HUES6 (cell line): ENCODE data around the gene PSMC3IP.
"Not testable (repeated sequence)": the region's sequence is repeated elsewhere in the genome, so short reads cannot be mapped to it uniquely, and the experiment has no call there.

ENCODE experiments used
- H3K27ac ChIP-seq: 2 replicates; pipeline ENCODE4 v1.7.0; 2013; ENCODE audit warnings: low read depth, mild to moderate bottlenecking, low read length, inconsistent platforms
- H3K27me3 ChIP-seq: 2 replicates; pipeline ENCODE4 v1.6.1; 2013; ENCODE audit warnings: low read length; ENCODE audit not compliant: control insufficient read depth, insufficient read depth
- H3K36me3 ChIP-seq: 2 replicates; pipeline ENCODE4 v1.6.1; 2013; ENCODE audit warnings: low read length; ENCODE audit not compliant: control insufficient read depth, insufficient read depth
- H3K4me1 ChIP-seq: 2 replicates; pipeline ENCODE4 v1.6.1; 2013; ENCODE audit warnings: low read length; ENCODE audit not compliant: control insufficient read depth, insufficient read depth
- H3K4me3 ChIP-seq: 2 replicates; pipeline ENCODE4 v1.5.1; 2013; ENCODE audit warnings: low read depth, low read length
- H3K9ac ChIP-seq: one replicate; pipeline ENCODE4 v1.6.1; 2013; ENCODE audit warnings: mild to moderate bottlenecking, low read length
- H3K9me3 ChIP-seq: 2 replicates; pipeline ENCODE4 v1.6.1; 2013; ENCODE audit warnings: low read depth, low read length; ENCODE audit not compliant: control insufficient read depth, insufficient read depth

PSMC3IP gene

DNA sequence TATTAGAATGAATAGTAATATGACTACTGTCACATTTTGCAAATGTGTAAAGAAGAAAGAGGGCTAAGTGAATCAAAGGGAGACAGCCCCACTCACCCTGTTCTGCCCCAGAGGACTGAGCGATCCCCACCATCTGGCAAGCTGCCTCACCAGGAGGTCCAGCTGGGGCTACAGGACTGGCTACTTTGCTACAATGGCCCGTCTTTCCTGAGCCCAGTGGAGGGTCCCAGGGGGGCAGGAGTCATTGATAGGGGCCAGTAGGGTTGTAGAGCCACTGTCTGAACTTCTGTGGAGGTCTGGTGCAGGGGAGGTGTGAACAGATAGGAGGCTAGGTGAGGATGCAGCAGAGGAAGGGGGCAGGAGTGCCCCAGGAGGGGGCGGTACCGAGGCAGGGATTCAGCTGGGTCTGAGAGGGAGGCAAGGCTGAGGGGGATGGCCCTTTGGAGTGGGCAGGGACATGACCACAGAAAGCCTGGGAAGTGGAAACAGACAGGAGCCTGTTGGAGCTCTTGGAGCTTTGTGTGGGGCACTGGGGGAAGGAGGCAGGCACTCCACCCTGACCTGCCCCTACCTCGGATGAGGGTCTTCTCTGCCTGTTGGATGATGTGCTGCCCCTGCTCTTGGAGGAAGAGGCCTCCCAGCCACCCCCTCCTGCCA, 21.4 kb downstream of the PSMC3IP start:
- H3K36me3 ChIP-seq, H3K4me3 ChIP-seq, H3K9ac ChIP-seq, H3K9me3 ChIP-seq, H3K27ac ChIP-seq, H3K27me3 ChIP-seq: not testable (repeated sequence)
- peaks cover 16% of the 10 kb centered on the region for H3K4me1 ChIP-seq

DNA sequence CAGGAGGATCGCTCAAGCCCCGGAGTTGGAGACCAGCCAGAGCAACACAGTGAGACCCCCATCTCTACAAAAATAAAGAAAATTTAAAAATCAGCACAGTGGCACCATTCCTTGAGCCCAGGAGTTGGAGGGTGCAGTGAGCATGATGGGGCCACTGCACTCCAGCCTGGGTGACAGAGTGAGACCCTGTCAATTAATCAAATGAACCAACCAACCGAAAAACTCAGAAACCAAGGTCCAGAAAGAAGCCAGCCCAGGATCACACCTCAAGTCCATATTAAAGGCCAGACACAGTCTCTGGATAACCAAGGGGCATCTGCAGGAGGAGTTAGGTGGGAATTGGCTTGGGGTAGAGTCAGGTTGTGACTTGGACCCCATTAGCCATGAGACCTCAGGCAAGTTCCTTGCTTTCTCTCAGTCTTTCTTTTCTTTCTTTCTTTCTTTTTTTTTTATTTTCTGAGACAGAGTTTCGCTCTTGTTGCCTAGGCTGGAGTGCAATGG, 22.4 kb downstream of the PSMC3IP start:
- Histone ChIP-seq H3K36me3 (no peaks in the 10 kb centered on the region), H3K4me1 (peaks cover 16% of the 10 kb centered on the region), H3K9ac (peak overlapping the region; percentile 81), H3K4me3 (peak overlapping the region; percentile 95), H3K27me3 (no peaks in the 10 kb centered on the region), H3K9me3 (no peaks in the 10 kb centered on the region), H3K27ac (0 out of 2 replicates have a peak overlapping the region, but pooled peaks have one; percentile 24)

DNA sequence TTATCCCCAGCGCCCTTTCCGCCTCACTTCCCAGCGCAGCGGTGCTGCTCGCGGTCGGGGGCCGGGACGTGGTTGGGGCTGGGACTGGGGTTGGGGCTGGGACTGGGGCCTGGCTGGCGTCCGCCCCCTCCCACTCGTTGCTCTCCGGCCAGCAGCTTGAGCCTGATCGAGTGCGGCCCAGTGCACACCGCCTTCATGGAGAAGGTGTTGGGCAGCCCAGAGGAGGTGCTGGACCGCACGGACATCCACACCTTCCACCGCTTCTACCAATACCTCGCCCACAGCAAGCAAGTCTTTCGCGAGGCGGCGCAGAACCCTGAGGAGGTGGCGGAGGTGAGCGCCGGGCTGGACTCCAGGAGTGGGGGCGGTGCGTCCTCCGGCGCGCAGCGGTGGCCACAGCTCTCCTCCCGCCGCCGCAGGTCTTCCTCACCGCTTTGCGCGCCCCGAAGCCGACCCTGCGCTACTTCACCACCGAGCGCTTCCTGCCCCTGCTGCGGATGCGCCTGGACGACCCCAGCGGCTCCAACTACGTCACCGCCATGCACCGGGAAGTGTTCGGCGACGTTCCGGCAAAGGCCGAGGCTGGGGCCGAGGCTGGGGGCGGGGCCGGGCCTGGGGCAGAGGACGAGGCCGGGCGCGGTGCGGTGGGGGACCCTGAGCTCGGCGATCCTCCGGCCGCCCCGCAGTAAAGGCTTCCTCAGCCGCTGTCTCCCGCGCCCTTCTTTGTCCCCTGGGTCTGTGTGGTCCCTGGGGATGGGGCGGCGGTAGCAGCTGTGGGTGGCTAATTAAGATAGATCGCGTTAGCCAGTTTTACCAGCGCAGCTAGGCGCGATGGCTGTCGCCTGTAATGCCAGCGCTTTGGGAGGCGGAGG, 23.0 kb downstream of the PSMC3IP start:
- Histone ChIP-seq H3K9ac (peak overlapping the region; percentile 81), H3K27me3 (no peaks in the 10 kb centered on the region), H3K36me3 (no peaks in the 10 kb centered on the region), H3K9me3 (no peaks in the 10 kb centered on the region), H3K4me3 (peak overlapping the region; percentile 95), H3K27ac (peak overlapping the region; percentile 24; the same call in 1 of the 2 replicates), H3K4me1 (peaks cover 16% of the 10 kb centered on the region)

DNA sequence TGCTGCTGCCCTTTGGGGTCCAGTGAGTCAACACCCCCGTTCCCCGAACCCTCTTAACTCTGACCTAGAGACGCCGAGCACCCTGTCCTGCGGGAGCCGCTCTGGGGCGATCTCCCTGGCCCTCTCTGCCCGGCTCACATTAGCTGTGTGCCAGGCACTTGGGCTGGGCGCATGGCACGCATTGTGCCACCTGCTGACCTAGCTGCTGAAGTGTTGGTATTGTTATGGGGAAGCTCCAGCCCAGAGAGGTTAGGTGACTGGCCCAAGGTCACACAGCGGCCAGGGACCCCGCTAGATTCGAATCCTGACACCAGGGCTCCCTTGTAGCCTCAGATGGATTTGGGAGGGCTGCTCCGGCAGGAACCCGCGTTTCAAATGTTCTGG, 23.7 kb downstream of the PSMC3IP start:
- no peak overlapping the region for H3K27ac ChIP-seq
- no peaks in the 10 kb centered on the region for H3K36me3 ChIP-seq
- H3K4me1 ChIP-seq, result peaks cover 16% of the 10 kb centered on the region
- no peaks in the 10 kb centered on the region for H3K9me3 ChIP-seq
- peak overlapping the region; percentile 36 for H3K9ac ChIP-seq
- no peaks in the 10 kb centered on the region for H3K27me3 ChIP-seq
- H3K4me3 ChIP-seq, result peak overlapping the region; percentile 95

DNA sequence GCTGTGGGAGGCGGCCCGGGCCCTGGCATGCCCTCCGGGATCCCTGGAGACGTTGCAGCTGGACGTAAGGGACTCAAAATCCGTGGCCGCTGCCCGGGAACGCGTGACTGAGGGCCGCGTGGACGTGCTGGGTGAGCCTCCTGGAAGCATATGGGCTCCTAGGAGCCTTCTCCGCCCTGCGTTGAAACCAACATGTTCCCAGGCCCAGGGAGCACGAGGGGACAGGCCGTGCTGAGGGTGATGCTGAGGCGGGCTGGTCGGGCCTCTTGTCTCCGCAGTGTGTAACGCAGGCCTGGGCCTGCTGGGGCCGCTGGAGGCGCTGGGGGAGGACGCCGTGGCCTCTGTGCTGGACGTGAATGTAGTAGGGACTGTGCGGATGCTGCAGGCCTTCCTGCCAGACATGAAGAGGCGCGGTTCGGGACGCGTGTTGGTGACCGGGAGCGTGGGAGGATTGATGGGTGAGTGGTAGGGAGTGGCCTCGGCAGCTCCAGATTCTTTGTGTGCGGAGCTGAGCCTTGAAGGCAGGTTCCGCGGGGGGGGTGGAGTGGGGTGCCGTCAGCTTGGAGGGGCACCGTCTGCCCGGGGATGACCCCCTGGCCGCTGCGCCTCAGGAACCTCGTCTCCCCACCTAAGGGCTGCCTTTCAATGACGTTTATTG, 24.2 kb downstream of the PSMC3IP start:
- H3K9me3 ChIP-seq, result no peaks in the 10 kb centered on the region
- H3K4me1 ChIP-seq, result peaks cover 16% of the 10 kb centered on the region
- H3K27me3 ChIP-seq, result no peaks in the 10 kb centered on the region
- H3K36me3 ChIP-seq, result no peaks in the 10 kb centered on the region
- no peak overlapping the region for H3K27ac ChIP-seq
- H3K4me3 ChIP-seq, result peak overlapping the region; percentile 95; the same call in 1 of the 2 replicates
- no peak overlapping the region for H3K9ac ChIP-seq

DNA sequence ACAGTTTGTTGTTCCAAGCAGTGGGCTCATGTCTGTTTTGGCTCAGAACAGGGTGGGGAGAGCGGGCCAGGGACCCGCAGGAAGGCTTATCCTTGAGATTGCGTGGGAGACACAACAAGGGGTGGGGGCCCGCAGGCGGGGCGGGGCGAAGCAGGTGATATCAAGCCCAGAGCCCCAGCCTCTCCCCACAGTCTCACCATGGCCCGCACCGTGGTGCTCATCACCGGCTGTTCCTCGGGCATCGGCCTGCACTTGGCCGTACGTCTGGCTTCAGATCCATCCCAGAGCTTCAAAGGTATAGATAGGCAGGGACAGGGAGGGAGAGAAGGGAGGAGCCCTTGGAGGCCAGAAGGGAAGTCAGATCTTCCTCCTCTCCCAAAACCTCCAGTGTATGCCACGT, 24.8 kb downstream of the PSMC3IP start, which contains the start of gene HSD17B1:
Gene HSD17B1 (plus strand): TSS at position 188 of the 400 bp plus-strand sequence. CDS start 11 bp downstream, at position 199.
- H3K27me3 ChIP-seq, H3K9me3 ChIP-seq, H3K9ac ChIP-seq, H3K36me3 ChIP-seq, H3K27ac ChIP-seq: not testable (repeated sequence)
- Histone ChIP-seq H3K4me3 (peak within 1 kb of the TSS; percentile 95), H3K4me1 (peaks cover 16% of the 10 kb centered on the region)

DNA sequence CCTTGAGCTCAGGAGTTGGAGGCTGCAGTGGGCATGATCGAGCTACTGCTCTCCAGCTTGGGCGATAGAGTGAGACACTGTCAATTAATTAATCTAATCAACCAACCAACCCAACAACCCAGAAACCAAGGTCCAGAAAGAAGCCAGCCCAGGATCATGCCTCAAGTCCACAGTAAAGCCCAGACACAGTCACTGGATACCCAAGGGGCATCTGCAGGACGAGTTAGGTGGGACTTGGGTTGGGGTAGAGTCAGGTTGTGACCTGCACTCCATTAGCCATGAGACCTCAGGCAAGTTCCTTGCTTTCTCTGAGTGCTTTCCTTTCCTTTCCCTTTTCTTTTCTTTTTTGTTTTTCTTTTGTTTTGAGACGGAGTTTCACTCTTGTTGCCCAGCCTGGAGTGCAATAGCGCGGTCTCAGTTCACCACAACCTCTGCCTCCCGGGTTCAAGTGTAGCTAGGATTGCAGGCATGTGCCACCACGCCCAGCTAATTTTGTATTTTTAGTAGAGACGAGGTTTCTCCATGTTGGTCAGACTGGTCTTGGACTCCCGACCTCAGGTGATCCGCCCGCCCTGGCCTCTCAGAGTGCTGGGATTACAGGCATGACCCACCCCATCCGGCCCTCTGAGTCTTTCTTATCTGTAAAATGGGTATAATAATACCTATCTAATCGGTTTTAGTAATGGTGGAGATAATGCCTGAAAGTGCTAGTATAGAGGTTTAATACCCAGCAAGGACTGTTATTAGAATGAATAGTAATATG, 28.4 kb downstream of the PSMC3IP start:
- Histone ChIP-seq H3K36me3 (peaks cover 3% of the 10 kb centered on the region), H3K27me3 (no peaks in the 10 kb centered on the region), H3K27ac (no peak overlapping the region), H3K4me1 (peaks cover 6% of the 10 kb centered on the region; the same call in 1 of the 2 replicates), H3K4me3 (peak overlapping the region; percentile 49), H3K9ac (no peak overlapping the region), H3K9me3 (no peaks in the 10 kb centered on the region)

DNA sequence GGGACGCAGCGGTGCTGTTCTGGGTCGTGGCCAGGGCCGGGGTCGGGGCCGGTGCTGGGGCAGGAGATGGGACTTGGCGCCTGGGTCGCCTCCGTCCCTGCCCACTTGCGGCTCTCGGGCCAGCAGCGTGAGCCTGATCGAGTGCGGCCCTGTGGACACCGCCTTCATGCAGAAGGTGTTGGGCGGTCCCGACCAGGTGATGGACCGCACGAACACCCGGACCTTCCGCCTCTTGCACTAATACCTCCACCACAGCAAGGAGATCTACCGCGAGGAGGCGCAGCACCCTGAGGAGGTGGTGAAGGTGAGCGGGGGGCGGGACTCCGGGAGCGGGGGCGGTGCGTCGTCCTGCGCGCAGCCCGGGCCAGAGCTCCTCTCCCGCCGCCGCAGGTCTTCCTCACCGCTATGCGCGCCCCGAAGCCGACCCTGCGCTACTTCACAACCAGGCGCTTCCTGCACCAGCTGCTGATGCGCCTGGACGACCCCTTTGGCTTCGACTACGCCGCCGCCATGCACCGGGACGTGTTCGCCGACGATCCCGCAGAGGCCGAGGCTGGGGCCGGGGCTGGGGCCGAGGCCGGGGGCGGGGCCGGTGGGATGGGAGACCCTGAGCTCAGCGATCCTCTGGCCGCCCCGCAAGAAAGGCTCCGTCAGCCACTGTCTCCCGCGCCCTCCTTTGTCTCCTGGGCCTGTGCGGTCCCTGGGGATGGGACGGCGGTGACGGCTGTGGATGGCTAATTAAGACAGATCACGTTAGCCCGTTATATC, 29.3 kb downstream of the PSMC3IP start:
- Histone ChIP-seq H3K4me3 (peak overlapping the region; percentile 49), H3K36me3 (peaks cover 12% of the 10 kb centered on the region), H3K27ac (no peak overlapping the region), H3K9ac (peak overlapping the region; percentile 21), H3K27me3 (no peaks in the 10 kb centered on the region), H3K4me1 (peaks cover 3% of the 10 kb centered on the region; the same call in 1 of the 2 replicates), H3K9me3 (no peaks in the 10 kb centered on the region)

DNA sequence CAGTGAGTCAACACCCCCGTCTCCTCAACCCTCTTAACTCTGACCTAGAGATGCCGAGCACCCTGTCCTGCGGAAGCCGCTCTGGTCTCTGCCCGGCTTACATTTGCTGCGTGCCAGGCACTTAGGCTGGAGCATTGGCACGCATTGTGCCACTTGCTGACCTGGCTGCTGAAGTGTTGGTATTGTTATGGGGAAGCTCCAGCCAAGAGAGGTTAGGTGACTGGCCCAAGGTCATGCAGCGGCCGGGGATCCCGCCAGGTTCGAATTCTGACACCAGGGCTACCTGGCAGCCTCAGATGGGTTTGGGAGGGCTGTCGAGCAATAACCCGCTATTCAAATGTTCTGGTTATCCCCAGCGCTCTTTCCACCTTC, 29.8 kb downstream of the PSMC3IP start:
- H3K9me3 ChIP-seq, result no peaks in the 10 kb centered on the region
- H3K27me3 ChIP-seq, result no peaks in the 10 kb centered on the region
- H3K4me3 ChIP-seq, result peak overlapping the region; percentile 49
- peaks cover 18% of the 10 kb centered on the region for H3K36me3 ChIP-seq
- H3K27ac ChIP-seq, result no peak overlapping the region
- no peaks in the 10 kb centered on the region; the same call in 1 of the 2 replicates for H3K4me1 ChIP-seq
- no peak overlapping the region for H3K9ac ChIP-seq

DNA sequence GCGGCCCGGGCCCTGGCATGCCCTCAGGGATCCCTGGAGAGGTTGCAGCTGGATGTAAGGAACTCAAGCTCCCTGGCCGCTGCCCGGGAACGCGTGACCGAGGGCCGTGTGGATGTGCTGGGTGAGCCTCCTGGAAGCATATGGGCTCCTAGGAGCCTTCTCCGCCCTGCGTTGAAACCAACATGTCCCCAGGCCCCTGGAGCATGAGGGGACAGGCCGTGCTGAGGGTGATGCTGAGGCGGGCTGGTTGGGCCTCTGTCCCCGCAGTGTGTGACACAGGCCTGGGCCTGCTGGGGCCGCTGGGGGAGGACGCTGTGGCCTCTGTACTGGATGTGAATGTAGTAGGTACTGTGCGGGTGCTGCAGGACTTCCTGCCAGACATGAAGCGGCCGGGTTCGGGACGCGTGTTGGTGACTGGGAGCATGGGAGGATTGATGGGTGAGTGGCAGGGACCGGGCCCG, 30.5 kb downstream of the PSMC3IP start:
- H3K9ac ChIP-seq, result no peak overlapping the region
- no peak overlapping the region for H3K4me3 ChIP-seq
- no peaks in the 10 kb centered on the region; the same call in 1 of the 2 replicates for H3K4me1 ChIP-seq
- no peaks in the 10 kb centered on the region for H3K27me3 ChIP-seq
- H3K9me3 ChIP-seq, result no peaks in the 10 kb centered on the region
- H3K27ac ChIP-seq, result no peak overlapping the region
- H3K36me3 ChIP-seq, result peaks cover 24% of the 10 kb centered on the region
